Fibroblast of pulmonary artery (primary cell): ENCODE results near the gene HOMER3.
A peak's percentile ranks its signal among the peaks of the same experiment; 100 is the strongest.

Experiments used
- DNase-seq: peaks from one replicate; pipeline ENCODE4 v3.0.0-alpha.2; 2010; ENCODE audit warnings: low read depth
- H3K4me3 ChIP-seq: replicated peaks from 2 replicates; pipeline ENCODE4 v1.5.1; 2011; ENCODE audit warnings: low read depth, mild to moderate bottlenecking, control low read depth, low read length, moderate library complexity
- CTCF ChIP-seq: IDR thresholded peaks from 2 replicates; pipeline ENCODE4 v1.5.1; 2011; ENCODE audit warnings: mild to moderate bottlenecking, control low read depth, low read length, inconsistent platforms; ENCODE audit errors: missing control alignments

Gene HOMER3

GRCh38 chr19:18946918-18947317 lies 5.9 kb upstream of the HOMER3 start:
- no peak for DNase-seq
- no peak overlapping the region for H3K4me3 ChIP-seq
- TF ChIP-seq CTCF = no peak

- no peak for TF ChIP-seq CTCF
- DNase-seq = no peak
Observed at GRCh38 chr19:18946335-18946734, 5.3 kb upstream of the HOMER3 start.

GRCh38 chr19:18945297-18945696 lies 4.3 kb upstream of the HOMER3 start:
- H3K4me3 ChIP-seq = no peak overlapping the region
- DNase-seq = no peak
- no peak for TF ChIP-seq CTCF

More at GRCh38 chr19:18946335-18946734, 5.3 kb upstream of the HOMER3 start:
- H3K4me3 ChIP-seq = no peak overlapping the region

- DNase-seq = no peak
- H3K4me3 ChIP-seq = no peak overlapping the region
- TF ChIP-seq CTCF = no peak
Observed at GRCh38 chr19:18943465-18943864, 2.4 kb upstream of the HOMER3 start.

GRCh38 chr19:18942692-18943091 lies 1.7 kb upstream of the HOMER3 start:
- no peak for TF ChIP-seq CTCF
- no peak for DNase-seq
- no peak overlapping the region for H3K4me3 ChIP-seq

GRCh38 chr19:18941628-18942354 lies 774 bp upstream of the HOMER3 start:
- TF ChIP-seq CTCF = no peak
- DNase-seq = no peak
- peak overlapping the region; percentile 44 for H3K4me3 ChIP-seq
